ENCODE measurements around the gene IGFL1. TPM values are rescaled to one million over a fixed set of nuclear protein-coding genes. Genes with fewer than 3 reads are reported as not detected.

Gene IGFL1
- total and polyA plus RNA-seq, 2 of the 4 experiments (the other 2 are of a cell fraction), result not detected

GRCh38 chr19:46224773-46225172 is 4.8 kb upstream of the IGFL1 start:
- no peaks in the 10 kb centered on the region for H3K36me3 ChIP-seq (ENCODE audit: control insufficient read depth, insufficient read depth, low read length)
- no peak overlapping the region for H3K4me3 ChIP-seq (ENCODE audit: insufficient read depth, low read depth, low read length)
- H2AK5ac ChIP-seq (ENCODE audit: low read depth, low read length), result no peak overlapping the region
- no peaks in the 10 kb centered on the region for H3K79me1 ChIP-seq (ENCODE audit: low read depth in 1 of 2, low read length in 2 of 2)
- H3K27ac ChIP-seq (ENCODE audit: insufficient read depth, low read length), result no peak overlapping the region
- ChIA-PET CTCF (no interaction called here), POLR2A (ENCODE audit: unreplicated experiment) (no interaction called here)
- no peak overlapping the region for H2AK9ac ChIP-seq (replicated peaks; ENCODE audit: low read depth, low read length, poor library complexity)
- H3K4ac ChIP-seq (ENCODE audit: low read depth, low read length), result no peak overlapping the region
- H4K5ac ChIP-seq (ENCODE audit: low read depth, low read length), result no peak overlapping the region
- H2BK120ac ChIP-seq (ENCODE audit: low read depth, low read length), result no peak overlapping the region
- H2BK15ac ChIP-seq (ENCODE audit: low read depth, low read length), result no peak overlapping the region
- H3K23ac ChIP-seq (ENCODE audit: low read depth, low read length), result no peak overlapping the region
- H3K9me3 ChIP-seq (ENCODE audit: control insufficient read depth, insufficient read depth, low read length), result no peaks in the 10 kb centered on the region
- peaks cover 23% of the 10 kb centered on the region for H3K27me3 ChIP-seq (ENCODE audit: control insufficient read depth, insufficient read depth, low read length)
- TF ChIP-seq SMC3 (IDR thresholded peaks at IDR 0.05; ENCODE audit: low read depth, low read length), result no peak
- no peak for TF ChIP-seq ELK1 (IDR thresholded peaks at IDR 0.05; ENCODE audit: borderline replicate concordance, low read depth, low read length)
- H4K8ac ChIP-seq (ENCODE audit: low read depth in 2 of 2, low read length in 2 of 2), result no peak overlapping the region
- dilution Hi-C loops (cut with HindIII; ENCODE audit: low sequenced_read_pairs, unreplicated experiment), result no loop called here
- H3K18ac ChIP-seq (ENCODE audit: low read depth, low read length), result no peak overlapping the region
- 0 out of 2 replicates have a peak, but pooled peaks cover 3% of the 10 kb centered on the region for H4K20me1 ChIP-seq (ENCODE audit: insufficient read depth, low read length)
- no peak overlapping the region for H3K56ac ChIP-seq (ENCODE audit: extremely low read depth, insufficient read depth, low read length)
- no peak overlapping the region for H3K9ac ChIP-seq (ENCODE audit: low read depth, low read length)
- no peak overlapping the region for H4K91ac ChIP-seq (ENCODE audit: insufficient read depth, low read depth, low read length)
- intact Hi-C loops (cut with micrococcal nuclease), result no loop called here
- H3K14ac ChIP-seq (replicated peaks; ENCODE audit: low read depth, low read length), result no peak overlapping the region
- BruUV-seq (replicated peaks), result no TSS peak
- in situ Hi-C loops (cut with MboI; ENCODE audit: low sequenced_read_pairs), result no loop called here
- no peak overlapping the region for H2AFZ ChIP-seq (replicated peaks; ENCODE audit: low read length, poor library complexity)
- H3K4me2 ChIP-seq (ENCODE audit: low read depth, low read length), result no peak overlapping the region
- H2BK20ac ChIP-seq (ENCODE audit: low read depth, low read length), result no peak overlapping the region
- H3K9me1 ChIP-seq (ENCODE audit: insufficient read depth, low read length), result no peaks in the 10 kb centered on the region
- DNase-seq, result no peak
- H2BK5ac ChIP-seq (ENCODE audit: low read depth, low read length, poor library complexity, severe bottlenecking), result no peak overlapping the region
- no CpG with 5 or more reads among the region's 3 CpGs for WGBS, 2 experiments (ENCODE audit: extremely low coverage in 2 of 2, insufficient read length in 1 of 2)
- peaks cover 2% of the 10 kb centered on the region; the same call in 1 of the 2 replicates for H3K4me1 ChIP-seq (ENCODE audit: control insufficient read depth, insufficient read depth, low read length)
- ATAC-seq (ENCODE audit: low read depth), result no peak
